Mammary epithelial cell (primary cell): ENCODE measurements around the gene PIWIL4.

Source experiments
- CTCF ChIP-seq, 2 donors: IDR thresholded peaks in 1 of 2; conservative IDR thresholded peaks in 1 of 2; 2 replicates each; pipeline ENCODE4 v1.5.1; 2011 to 2012; ENCODE audit warnings: inconsistent platforms in 2 of 2, low read length in 2 of 2, mild to moderate bottlenecking in 2 of 2, control low read depth in 1 of 2, low read depth in 1 of 2; ENCODE audit not compliant: insufficient read depth in 1 of 2; ENCODE audit errors: extremely low read depth in 1 of 2
- EZH2 ChIP-seq: IDR thresholded peaks from 2 replicates; pipeline ENCODE4 v1.6.1; 2012; ENCODE audit warnings: low read length, inconsistent platforms, borderline replicate concordance

GRCh38 chr11:94602430-94603372 is 35.5 kb downstream of the PIWIL4 start:
- TF ChIP-seq CTCF (conservative IDR thresholded peaks at IDR 0.05 in 1 of 2, IDR thresholded peaks at IDR 0.05 in 1 of 2; ENCODE audit: extremely low read depth in 1 of 2, insufficient read depth in 1 of 2, low read depth in 1 of 2, low read length in 2 of 2) (peak; percentile 46 to 53), EZH2 (no peak)
